MV-4-11 (cell line): ENCODE results near the gene PCCA.

Experiments used
- DNase-seq: peaks from one replicate; lab custom pipeline; 2025; lab: John Stamatoyannopoulos, UW

The PCCA gene

GRCh38 chr13:100432611-100433010 lies 343.7 kb downstream of the PCCA start:
- no peak for DNase-seq

GRCh38 chr13:100433475-100433874 lies 344.6 kb downstream of the PCCA start:
- DNase-seq = no peak

- no peak for DNase-seq
Measured at GRCh38 chr13:100434010-100434763, 345.3 kb downstream of the PCCA start.

- DNase-seq = no peak
Measured at GRCh38 chr13:100436099-100436498, 347.2 kb downstream of the PCCA start.

GRCh38 chr13:100438059-100438788 lies 349.3 kb downstream of the PCCA start:
- no peak for DNase-seq

- no peak for DNase-seq
Measured at GRCh38 chr13:100439247-100439970, 350.5 kb downstream of the PCCA start.

GRCh38 chr13:100440751-100441425 lies 352.0 kb downstream of the PCCA start:
- no peak for DNase-seq

- no peak for DNase-seq
Measured at GRCh38 chr13:100442095-100442832, 353.4 kb downstream of the PCCA start.

- no peak for DNase-seq
Measured at GRCh38 chr13:100443278-100443997, 354.5 kb downstream of the PCCA start.

- no peak for DNase-seq
Measured at GRCh38 chr13:100443998-100444328, 355.1 kb downstream of the PCCA start.

- DNase-seq = no peak
Measured at GRCh38 chr13:100447831-100448230, 358.9 kb downstream of the PCCA start.

GRCh38 chr13:100451923-100452322 lies 363.0 kb downstream of the PCCA start:
- DNase-seq = no peak

- DNase-seq = no peak
Measured at GRCh38 chr13:100454876-100455275, 366.0 kb downstream of the PCCA start.

- no peak for DNase-seq
Measured at GRCh38 chr13:100458673-100459072, 369.8 kb downstream of the PCCA start.

GRCh38 chr13:100459747-100460146 lies 370.9 kb downstream of the PCCA start:
- no peak for DNase-seq

GRCh38 chr13:100460266-100460665 lies 371.4 kb downstream of the PCCA start:
- no peak for DNase-seq

- DNase-seq = no peak
Measured at GRCh38 chr13:100460791-100461190, 371.9 kb downstream of the PCCA start.

- DNase-seq = no peak
Measured at GRCh38 chr13:100461309-100462030, 372.6 kb downstream of the PCCA start.

- no peak for DNase-seq
Measured at GRCh38 chr13:100464006-100464405, 375.1 kb downstream of the PCCA start.

- DNase-seq = no peak
Measured at GRCh38 chr13:100465558-100465957, 376.7 kb downstream of the PCCA start.
